Right cardiac atrium (tissue), 5 donors: ENCODE results near the gene ONECUT2. TPM values are rescaled to one million over a fixed set of nuclear protein-coding genes. Genes with fewer than 3 reads are reported as not detected.

Experiments
- ATAC-seq, 2 donors: fragments of 200-7000 bp; cut with Tn5 transposase; one replicate each; pipeline versions ENCODE4 v1.8.0 to v1.9.1; 2020; ENCODE audit warnings: moderate library complexity in 2 of 2, mild to moderate bottlenecking in 1 of 2
- DNase-seq, 3 donors: peaks; one replicate each; pipeline ENCODE4 v3.0.0-alpha.2; 2020
- H3K27ac ChIP-seq: one replicate; pipeline ENCODE4 v1.5.1; 2013; ENCODE audit warnings: mild to moderate bottlenecking, low read length, control low read depth, moderate library complexity
- H3K27me3 ChIP-seq: one replicate; pipeline ENCODE4 v1.6.1; 2013; ENCODE audit not compliant: control insufficient read depth, insufficient read depth
- H3K4me1 ChIP-seq: one replicate; pipeline ENCODE4 v1.6.1; 2013; ENCODE audit warnings: low read length; ENCODE audit not compliant: control insufficient read depth, insufficient read depth
- H3K4me3 ChIP-seq: one replicate; pipeline ENCODE4 v1.5.1; 2013; ENCODE audit warnings: low read length, control low read depth
- H3K9me3 ChIP-seq: one replicate; pipeline ENCODE4 v1.6.1; 2013; ENCODE audit warnings: low read length; ENCODE audit not compliant: control insufficient read depth
- WGBS: extraction: QIAGEN DNeasy Blood & Tissue Kit; methylation state at CpG from one replicate; pipeline ENCODE4 v1.1.7; 2013; 5-methylcytosine and 5-hydroxymethylcytosine counted together
- intact Hi-C, 4 donors: fragments of 100-400 bp; cut with DNase I; formaldehyde crosslinking; loops; one replicate each; pipeline versions ENCODE4 v1.11.0 to v1.14.0; 2022 to 2023
- polyA plus RNA-seq: library from polyadenylated mRNA; stranded (reverse); fragments of 200-250 nt; gene quantifications from one replicate; pipeline ENCODE4 v1.2.3, GENCODE V29; 2013
- total RNA-seq, 4 donors: library from RNA; stranded (reverse); fragmentation: NEBNext Ultra II Directional; extraction: Animal tissue kit (Norgen Biotek cat#: 25700); gene quantifications; one replicate each; pipeline ENCODE4 v1.2.1, GENCODE V29; 2021
- donor health status: healthy with polysubstance abuse.
- donor health status: DM: no; HTN: yes; CAD: no.
- donor health status: DM: no; HTN: no; CAD: no.
- donor health status: DM: no; HTN: yes; CAD: no; lungs with severe emphysema.
- donor health status: DM: yes; HTN: yes; CAD: no.

The ONECUT2 gene
- total and polyA plus RNA-seq, 5 donors: 0.02 to 0.20 (median 0.06) TPM; not detected in 1

DNA sequence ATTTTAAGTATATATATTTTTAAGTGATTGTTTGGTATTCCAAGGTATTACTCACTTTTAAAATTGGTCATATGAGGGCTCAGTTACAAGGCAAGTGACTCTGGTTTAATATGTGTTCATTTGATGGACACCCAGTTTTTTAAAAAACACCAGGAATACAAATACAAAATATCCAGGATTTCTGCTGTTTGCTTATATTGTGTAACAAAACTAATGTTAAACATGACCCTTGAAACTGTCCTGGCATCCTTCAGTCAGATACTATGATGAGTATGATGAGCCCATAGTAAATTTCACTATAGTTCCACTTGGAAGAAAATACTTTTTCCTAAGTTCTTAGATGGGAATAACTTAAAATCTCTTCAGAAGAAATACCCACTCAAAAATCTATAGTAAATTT is 11.4 kb upstream of the ONECUT2 start:
- DNase-seq (no peak), ATAC-seq (no peak)
- Histone ChIP-seq H3K4me1 (no peaks in the 10 kb centered on the region), H3K27me3 (peaks cover 4% of the 10 kb centered on the region), H3K4me3 (no peak overlapping the region), H3K27ac (no peak overlapping the region), H3K9me3 (peaks cover 3% of the 10 kb centered on the region)
- intact Hi-C loops: no loop called here

DNA sequence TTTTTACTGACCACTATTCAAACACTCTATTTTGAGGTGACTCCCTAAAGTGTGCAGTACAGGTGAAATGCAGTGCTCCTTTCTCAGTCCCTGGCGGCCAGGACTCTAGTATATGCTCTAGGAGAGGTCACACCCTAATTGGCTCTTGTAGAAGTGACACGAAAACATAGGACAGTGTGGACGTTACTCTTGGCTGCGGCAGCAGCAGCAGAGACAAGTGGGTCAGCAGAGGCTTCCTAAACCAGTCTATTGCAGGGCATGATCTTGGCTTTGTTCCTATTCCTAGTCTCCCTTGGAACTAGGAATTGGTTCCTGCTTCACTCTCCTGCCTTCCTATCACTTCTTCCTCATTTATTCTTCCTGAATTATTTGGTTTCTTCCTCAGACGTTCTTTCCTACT is 10.1 kb upstream of the ONECUT2 start:
- no peak overlapping the region for H3K27ac ChIP-seq
- intact Hi-C loops: no loop called here
- peaks cover 4% of the 10 kb centered on the region for H3K27me3 ChIP-seq
- 74% methylated on average over 5 of the region's 5 CpGs for WGBS
- DNase-seq: no peak
- ATAC-seq: no peak
- H3K4me1 ChIP-seq: no peaks in the 10 kb centered on the region
- no peak overlapping the region for H3K4me3 ChIP-seq
- peaks cover 3% of the 10 kb centered on the region for H3K9me3 ChIP-seq

DNA sequence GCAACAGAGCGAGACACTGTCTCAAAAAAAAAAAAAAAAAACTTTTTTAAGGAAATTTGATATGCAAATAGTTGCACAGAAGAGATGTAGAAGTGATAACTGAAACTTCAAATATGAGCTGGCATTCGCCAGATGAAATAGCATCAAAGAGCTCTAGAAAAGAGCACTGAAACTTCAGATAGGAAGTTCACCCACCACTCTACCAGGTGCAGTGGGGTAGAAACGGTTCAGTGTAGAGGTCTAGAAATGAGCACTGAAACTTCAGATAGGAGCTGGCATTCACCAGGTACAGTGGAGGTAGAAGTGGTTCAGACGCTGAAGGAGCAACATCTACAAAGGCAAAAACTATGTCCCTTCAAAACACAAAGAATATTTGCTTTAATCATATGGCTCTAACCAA is 9.0 kb upstream of the ONECUT2 start:
- Histone ChIP-seq H3K27me3 (peaks cover 4% of the 10 kb centered on the region), H3K4me3 (no peak overlapping the region), H3K27ac (no peak overlapping the region), H3K9me3 (peaks cover 3% of the 10 kb centered on the region), H3K4me1 (no peaks in the 10 kb centered on the region)
- ATAC-seq: no peak
- DNase-seq: no peak
- intact Hi-C loops: no loop called here
- WGBS: 82% methylated on average over 4 of the region's 4 CpGs

DNA sequence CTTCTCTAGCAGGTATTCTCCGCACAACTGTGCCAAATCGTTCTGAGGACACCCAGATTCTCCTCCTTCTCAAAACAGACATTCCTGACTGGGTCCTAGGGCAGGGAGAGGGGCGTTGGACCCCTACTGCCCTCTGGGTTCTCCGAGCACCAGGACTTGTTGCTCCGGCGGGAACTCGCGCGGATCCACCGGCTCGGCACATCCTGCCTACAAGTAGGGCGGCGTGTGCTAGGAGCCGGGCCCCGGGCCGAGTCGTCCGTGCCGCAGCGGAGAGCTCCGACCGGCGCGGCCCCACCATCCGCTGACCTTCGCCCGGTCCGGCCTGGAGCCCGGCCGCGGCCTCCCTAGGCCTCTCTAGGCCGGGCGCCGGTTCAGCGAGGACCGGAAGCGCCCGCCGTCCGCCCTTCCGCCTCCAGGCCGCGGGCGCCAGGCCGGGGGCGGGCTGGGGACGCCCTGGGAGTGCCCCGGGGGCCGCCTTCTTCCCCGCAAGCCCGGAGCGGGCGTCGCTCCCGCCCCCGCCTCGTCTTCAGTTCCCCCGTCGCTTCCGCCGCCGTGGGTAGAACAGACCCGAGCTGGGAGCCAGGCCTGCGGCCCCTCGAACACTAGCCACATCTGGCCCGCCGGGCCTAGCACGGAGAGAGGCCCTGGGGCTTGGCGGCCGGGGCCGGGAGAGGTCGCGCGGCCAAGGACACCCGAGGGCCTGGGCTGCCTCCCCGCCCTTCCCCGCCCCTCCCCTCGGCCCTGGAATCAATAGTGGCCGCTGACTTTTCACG is 7.6 kb upstream of the ONECUT2 start:
- 6% methylated on average over 80 of the region's 80 CpGs for whole genome bisulfite sequencing
- DNase-seq (peak in 2 of 3 donors; percentile 53 to 62), ATAC-seq (peak; percentile 56 to 94)
- no peaks in the 10 kb centered on the region for H3K4me1 ChIP-seq
- H3K9me3 ChIP-seq: peaks cover 3% of the 10 kb centered on the region
- H3K27ac ChIP-seq: no peak overlapping the region
- H3K27me3 ChIP-seq: peaks cover 4% of the 10 kb centered on the region
- H3K4me3 ChIP-seq: peak overlapping the region; percentile 34
- intact Hi-C loops: no loop called here

DNA sequence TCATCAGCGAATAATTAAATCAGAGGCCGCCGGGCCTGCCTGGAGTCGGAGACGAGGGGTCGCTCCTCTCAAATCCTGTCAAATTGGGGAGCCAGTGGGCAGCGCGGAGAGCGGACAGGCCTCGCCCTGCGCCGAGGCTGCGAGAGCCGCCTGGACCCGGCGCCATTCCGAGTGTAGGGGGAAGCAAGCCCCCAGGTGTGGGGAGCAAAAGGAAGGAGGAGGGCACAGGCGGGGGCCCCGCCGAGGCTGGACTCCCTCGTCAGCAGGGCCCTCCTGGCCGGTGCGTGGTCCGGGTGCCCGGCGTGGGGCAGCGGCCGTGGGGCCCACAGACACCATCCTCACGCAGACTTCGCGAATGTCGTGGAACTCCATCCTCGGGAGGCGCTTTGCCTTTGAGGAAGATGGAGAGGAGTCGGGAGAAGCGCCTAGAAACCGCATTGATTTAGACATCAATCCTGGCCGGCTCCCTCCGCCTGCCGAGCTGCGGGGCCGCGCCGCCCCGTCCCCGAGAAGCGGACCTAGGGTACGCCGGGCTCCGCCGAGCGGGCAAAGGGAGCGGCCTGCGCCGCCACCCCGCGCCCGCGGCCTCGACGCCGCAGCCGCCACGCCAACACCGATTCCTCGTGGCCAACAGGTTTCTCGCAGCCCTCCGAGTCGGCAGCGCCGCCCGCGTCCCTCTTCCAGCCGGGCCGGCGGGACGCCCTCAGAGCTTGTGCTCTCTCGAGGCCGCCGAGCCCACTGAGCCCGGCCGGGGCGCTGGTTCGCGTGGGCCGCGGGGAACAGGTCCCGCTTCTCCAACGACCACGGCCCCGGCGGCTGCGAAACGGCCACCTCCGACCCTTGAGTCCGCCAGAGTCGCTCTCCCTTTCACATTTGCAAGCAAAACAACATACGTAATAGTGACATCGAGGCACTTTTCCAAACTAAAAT is 6.7 kb upstream of the ONECUT2 start:
- Histone ChIP-seq H3K27ac (no peak overlapping the region), H3K9me3 (peaks cover 3% of the 10 kb centered on the region), H3K4me3 (peak overlapping the region; percentile 34), H3K27me3 (peaks cover 4% of the 10 kb centered on the region), H3K4me1 (no peaks in the 10 kb centered on the region)
- no peak for DNase-seq
- WGBS: 5% methylated on average over 99 of the region's 99 CpGs
- ATAC-seq: no peak
- intact Hi-C loops: no loop called here

DNA sequence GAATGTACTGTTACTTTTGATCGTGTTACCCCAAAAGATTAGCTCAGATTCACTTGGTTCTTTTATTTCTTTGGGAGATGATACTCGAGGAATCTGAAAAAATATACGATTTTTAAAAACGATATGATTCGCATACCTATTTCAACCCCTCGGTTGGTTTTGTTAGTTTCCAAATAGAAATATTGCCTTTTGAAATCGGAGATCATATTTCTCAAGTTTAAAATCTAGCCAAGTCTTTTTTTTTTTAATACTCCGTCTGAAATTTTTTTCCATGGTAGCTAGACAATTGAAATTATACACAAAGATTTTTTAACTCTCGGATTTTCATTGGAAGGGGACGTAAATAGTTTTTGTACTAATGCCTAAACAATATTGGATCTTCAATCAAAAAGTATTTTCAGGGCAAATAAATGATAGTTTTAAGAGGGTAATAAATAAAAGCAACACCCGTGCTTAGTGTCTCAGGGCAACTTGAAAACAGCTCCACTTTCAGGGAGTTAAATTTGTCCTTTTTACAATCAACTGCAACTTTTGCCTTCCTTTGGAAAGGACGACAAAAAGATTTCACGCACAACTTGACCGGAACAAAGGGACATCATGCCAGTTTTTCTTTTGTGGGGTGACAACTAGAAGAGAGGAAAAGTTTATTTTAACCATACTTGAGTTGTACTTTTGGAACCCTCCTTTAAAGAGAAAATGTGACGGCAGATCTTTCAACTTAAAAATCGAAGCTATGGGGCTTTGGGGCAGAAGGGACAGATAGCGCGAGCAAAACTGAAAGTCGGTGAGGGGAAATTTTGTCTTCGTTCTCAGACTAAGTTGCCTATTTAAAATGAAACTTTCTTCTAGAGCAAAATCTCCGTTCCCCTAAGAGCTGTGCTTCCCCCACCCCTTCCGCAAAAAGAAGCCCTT is 5.8 kb upstream of the ONECUT2 start:
- Histone ChIP-seq H3K4me3 (peak overlapping the region; percentile 0), H3K27ac (no peak overlapping the region), H3K4me1 (no peaks in the 10 kb centered on the region), H3K9me3 (peaks cover 3% of the 10 kb centered on the region), H3K27me3 (peaks cover 4% of the 10 kb centered on the region)
- intact Hi-C loops: loop anchor here in 1 of 4 donors (10.0 kb wide), 1 partner anchor 725 kb away; no protein-coding TSS in a partner anchor
- DNase-seq (no peak), ATAC-seq (no peak)
- 8% methylated on average over 22 of the region's 22 CpGs for WGBS

DNA sequence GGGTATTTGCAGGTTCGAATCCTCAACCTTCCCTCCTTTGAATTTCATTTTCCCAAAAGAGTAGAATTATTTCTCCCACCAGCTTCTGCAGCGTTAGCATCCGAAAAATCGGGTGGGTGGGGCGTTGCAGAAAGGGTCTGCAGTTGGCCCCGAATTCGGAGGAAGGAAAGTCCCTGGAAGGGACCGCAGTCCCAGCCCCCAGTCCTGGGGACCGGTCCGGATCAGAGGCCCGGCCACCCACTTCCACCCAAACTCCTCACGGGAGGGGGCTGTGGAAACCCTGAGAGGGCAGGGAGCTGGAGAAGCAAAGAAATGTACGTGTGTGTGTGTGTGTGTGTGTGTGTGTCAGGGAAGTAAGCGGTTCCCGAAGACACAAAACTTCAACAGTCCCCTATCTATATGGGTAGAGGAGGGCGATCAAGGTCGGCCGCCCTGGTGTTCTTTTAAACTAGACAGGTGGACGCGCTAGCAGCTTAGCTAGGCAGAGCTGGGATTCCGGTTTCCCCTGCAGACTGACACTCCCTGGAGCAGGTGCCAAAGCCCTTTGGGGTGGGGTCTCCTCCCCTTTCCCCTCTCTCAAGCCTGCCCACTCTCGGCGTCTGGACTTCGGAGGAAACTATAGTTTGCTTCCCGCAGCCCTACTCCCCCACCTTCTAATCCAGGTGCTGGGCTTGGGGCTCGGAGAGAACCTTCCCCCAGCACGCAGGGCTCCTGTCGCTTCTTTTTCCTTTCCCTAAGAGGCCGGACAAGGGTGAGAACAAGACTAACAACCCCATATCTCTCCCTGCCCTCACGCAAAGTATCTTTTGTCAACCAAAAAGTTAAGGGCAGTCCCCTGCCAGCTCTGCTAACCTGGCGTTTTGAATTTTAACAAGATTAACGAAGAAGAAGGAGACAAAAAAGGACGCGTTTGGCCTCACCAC is 4.8 kb upstream of the ONECUT2 start:
- 5% methylated on average over 34 of the region's 34 CpGs for WGBS

DNA sequence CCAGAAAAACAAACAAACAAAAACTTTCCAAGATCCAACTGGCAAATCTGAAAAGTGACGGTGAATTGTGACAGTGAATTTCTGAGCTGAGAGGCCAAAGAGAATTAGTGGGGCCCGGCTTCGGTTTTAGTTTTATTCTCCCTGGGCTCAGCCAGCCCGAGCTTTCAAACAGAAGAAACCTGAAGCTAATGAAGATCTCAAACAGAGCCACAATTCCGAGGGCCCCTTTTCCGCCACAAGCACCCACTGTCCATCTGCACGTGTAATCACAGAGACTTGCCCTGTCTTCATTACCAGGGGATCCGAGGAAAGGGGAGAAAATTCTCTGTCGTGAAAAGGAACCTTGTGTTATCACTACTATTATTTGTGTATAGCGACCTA is 4.2 kb upstream of the ONECUT2 start:
- no peaks in the 10 kb centered on the region for H3K27me3 ChIP-seq
- peaks cover 3% of the 10 kb centered on the region for H3K9me3 ChIP-seq
- no peak for ATAC-seq
- intact Hi-C loops: loop anchor here in 1 of 4 donors (10.0 kb wide), 1 partner anchor 726 kb away; no protein-coding TSS in a partner anchor
- H3K4me3 ChIP-seq: no peak overlapping the region
- WGBS: 8% methylated on average over 10 of the region's 10 CpGs
- no peaks in the 10 kb centered on the region for H3K4me1 ChIP-seq
- no peak for DNase-seq
- no peak overlapping the region for H3K27ac ChIP-seq

More for the DNA sequence above, 4.8 kb upstream of the ONECUT2 start:
- H3K27ac ChIP-seq: no peak overlapping the region
- no peaks in the 10 kb centered on the region for H3K27me3 ChIP-seq
- H3K4me1 ChIP-seq: no peaks in the 10 kb centered on the region
- ATAC-seq (no peak), DNase-seq (no peak)
- peak overlapping the region; percentile 0 for H3K4me3 ChIP-seq
- H3K9me3 ChIP-seq: peaks cover 3% of the 10 kb centered on the region
- intact Hi-C loops: loop anchor here in 1 of 4 donors (10.0 kb wide), 1 partner anchor 726 kb away; no protein-coding TSS in a partner anchor

DNA sequence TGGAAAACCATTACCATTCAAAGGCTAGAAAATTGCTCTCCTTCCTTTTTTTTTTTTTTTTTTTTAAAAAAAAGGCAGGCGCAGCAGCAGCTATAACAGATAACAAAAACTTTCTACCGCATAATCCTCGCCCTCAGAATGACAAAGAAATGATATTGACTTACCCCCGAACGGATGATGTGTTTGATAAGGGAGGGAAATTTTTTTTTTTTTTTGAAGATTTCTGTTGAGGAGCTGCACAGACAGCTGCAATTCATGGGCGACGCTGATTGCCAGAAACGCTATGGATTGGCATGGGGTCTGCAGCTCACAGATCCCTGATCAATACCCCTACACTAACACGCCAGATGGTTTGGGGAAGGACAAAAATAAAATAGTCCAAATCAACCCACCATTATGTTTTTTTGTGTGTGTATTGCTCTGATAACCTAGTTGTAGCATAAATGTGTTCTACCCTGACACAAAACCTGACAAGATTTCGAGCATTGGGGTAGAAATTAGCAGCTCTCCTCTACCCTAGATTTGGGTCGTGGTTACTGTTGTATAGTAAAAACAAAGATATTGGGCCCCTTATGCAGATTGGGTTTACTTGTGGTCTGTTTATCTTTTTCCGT is 3.6 kb upstream of the ONECUT2 start:
- ATAC-seq: no peak
- H3K27me3 ChIP-seq: no peaks in the 10 kb centered on the region
- H3K27ac ChIP-seq: no peak overlapping the region
- no peaks in the 10 kb centered on the region for H3K4me1 ChIP-seq
- intact Hi-C loops: loop anchor here in 1 of 4 donors (10.0 kb wide), 1 partner anchor 727 kb away; no protein-coding TSS in a partner anchor
- no peak for DNase-seq
- H3K4me3 ChIP-seq: no peak overlapping the region
- 6% methylated on average over 12 of the region's 12 CpGs for whole genome bisulfite sequencing
- peaks cover 3% of the 10 kb centered on the region for H3K9me3 ChIP-seq
